LoVo (cell line): ENCODE measurements around the gene STIM1.
"Not testable (repeated sequence)": the region's sequence is repeated elsewhere in the genome, so short reads cannot be mapped to it uniquely, and the experiment has no call there.

ENCODE experiments used
- DNase-seq: peaks from one replicate; pipeline ENCODE4 v3.0.0-alpha.2; 2016; ENCODE audit warnings: low spot score

STIM1 gene

GRCh38 chr11:4115128-4115527 lies 259.7 kb downstream of the STIM1 start:
- DNase-seq, result no peak

GRCh38 chr11:4118107-4118506 lies 262.6 kb downstream of the STIM1 start:
- no peak for DNase-seq

- DNase-seq, result no peak
Measured at GRCh38 chr11:4123218-4123617, 267.8 kb downstream of the STIM1 start.

GRCh38 chr11:4125141-4125540 lies 269.7 kb downstream of the STIM1 start:
- no peak for DNase-seq

GRCh38 chr11:4127357-4127756 lies 271.9 kb downstream of the STIM1 start:
- DNase-seq, result no peak

- not testable (repeated sequence) for DNase-seq
Measured at GRCh38 chr11:4130219-4130618, 274.8 kb downstream of the STIM1 start.

- DNase-seq, result peak; percentile 14
Measured at GRCh38 chr11:4134806-4135205, 279.3 kb downstream of the STIM1 start.

GRCh38 chr11:4138497-4138896 lies 283.0 kb downstream of the STIM1 start:
- DNase-seq, result no peak

- no peak for DNase-seq
Measured at GRCh38 chr11:4140067-4140636, 284.7 kb downstream of the STIM1 start.
